Activated B cell treated with CpG ODN at 0.5 μM for 24 hours (primary cell): Measurements from ENCODE around the gene ENG. TPM values are rescaled to one million over a fixed set of nuclear protein-coding genes. Genes with fewer than 3 reads are reported as not detected.

Source experiments
- ATAC-seq: fragments of 200-7000 bp; cut with Tn5 transposase; one replicate; pipeline ENCODE4 v1.10.0; 2021; ENCODE audit warnings: low read depth, mild to moderate bottlenecking, moderate library complexity
- CTCF ChIA-PET: fragments of 350-600 bp; sonication (Branson Sonifier 250); formaldehyde crosslinking; loops from one replicate; lab custom pipeline; 2021; ENCODE audit warnings: antibody characterized with exemption; lab: Charles Lee
- POLR2A ChIA-PET: fragments of 350-600 bp; sonication (Branson Sonifier 250); formaldehyde crosslinking; loops from one replicate; lab custom pipeline; 2021; ENCODE audit warnings: antibody characterized with exemption; lab: Charles Lee
- DNase-seq: peaks from one replicate; pipeline ENCODE4 v3.0.0; 2022
- H3K27ac Mint-ChIP-seq: one replicate; pipeline ENCODE4 v1.8.0; 2020; ENCODE audit warnings: mixed read lengths
- H3K27me3 Mint-ChIP-seq: one replicate; pipeline ENCODE4 v1.8.0; 2021; ENCODE audit warnings: mixed read lengths
- H3K36me3 Mint-ChIP-seq: one replicate; pipeline ENCODE4 v1.8.0; 2021; ENCODE audit warnings: low read depth, mixed read lengths
- H3K4me1 Mint-ChIP-seq: one replicate; pipeline ENCODE4 v1.8.0; 2021; ENCODE audit warnings: mixed read lengths
- H3K4me3 Mint-ChIP-seq: one replicate; pipeline ENCODE4 v1.8.0; 2020; ENCODE audit warnings: mild to moderate bottlenecking, mixed read lengths
- H3K9me3 Mint-ChIP-seq: one replicate; pipeline ENCODE4 v1.8.0; 2020; ENCODE audit warnings: mixed read lengths
- CTCF ChIP-seq: fragments of 200-600 bp; IDR thresholded peaks from one replicate; pipeline ENCODE4 v1.8.0; 2022; ENCODE audit warnings: antibody characterized with exemption, mild to moderate bottlenecking
- intact Hi-C: fragments of 100-400 bp; cut with micrococcal nuclease; formaldehyde crosslinking; loops from one replicate; pipeline ENCODE4 v1.15.1; 2024
- total RNA-seq: library from RNA; stranded (reverse); gene quantifications from 2 replicates; pipeline ENCODE4 v1.2.3, GENCODE V29; 2022

The ENG gene
- total RNA-seq, 1 donor from 2014 or later, result 6.1 TPM

GRCh38 chr9:127772603-127773002, 81.9 kb downstream of the ENG start:
- H3K27me3 Mint-ChIP-seq, result no peaks in the 10 kb centered on the region
- H3K9me3 Mint-ChIP-seq, result no peaks in the 10 kb centered on the region
- no peak overlapping the region for H3K4me3 Mint-ChIP-seq
- intact Hi-C loops, result loop anchor here (5.0 kb wide), 2 partner anchors 160 to 295 kb away; partner anchors contain the start of genes NAIF1, SLC25A25 and STXBP1
- ATAC-seq, result no peak
- DNase-seq, result no peak
- TF ChIP-seq CTCF, result no peak
- ChIA-PET POLR2A (interaction anchor here (0.7 to 7.6 kb wide), 7 partner anchors 7 to 93 kb away, joined by 3 to 96 read pairs (median 21); partner anchors contain the start of genes CDK9, FPGS, SH2D3C and TOR2A), CTCF (interaction anchor here (2.5 to 4.1 kb wide), 2 partner anchors 11 to 38 kb away, joined by 11 to 32 read pairs; partner anchors contain the start of genes CDK9 and TOR2A)
- peak overlapping the region; percentile 12 for H3K27ac Mint-ChIP-seq
- peaks cover 60% of the 10 kb centered on the region for H3K36me3 Mint-ChIP-seq
- H3K4me1 Mint-ChIP-seq, result peaks cover 66% of the 10 kb centered on the region

GRCh38 chr9:127771570-127772189, 82.8 kb downstream of the ENG start:
- peak overlapping the region; percentile 93 for H3K27ac Mint-ChIP-seq
- no peaks in the 10 kb centered on the region for H3K27me3 Mint-ChIP-seq
- TF ChIP-seq CTCF, result no peak
- H3K36me3 Mint-ChIP-seq, result peaks cover 66% of the 10 kb centered on the region
- peaks cover 74% of the 10 kb centered on the region for H3K4me1 Mint-ChIP-seq
- peak overlapping the region; percentile 93 for H3K4me3 Mint-ChIP-seq
- no peak for DNase-seq
- CTCF ChIA-PET, result interaction anchor here (0.8 to 4.1 kb wide), 8 partner anchors 12 to 182 kb away, joined by 3 to 32 read pairs (median 5); partner anchors contain the start of genes CDK9 and TOR2A
- no peaks in the 10 kb centered on the region for H3K9me3 Mint-ChIP-seq
- intact Hi-C loops, result loop anchor here (1.0 to 5.0 kb wide), 8 partner anchors 8 to 296 kb away; partner anchors contain the start of genes FPGS, NAIF1, SLC25A25 and ST6GALNAC4
- POLR2A ChIA-PET, result interaction anchor here (0.5 to 7.6 kb wide), 21 partner anchors 8 to 357 kb away, joined by 3 to 96 read pairs (median 6); partner anchors contain the start of genes CDK9, FPGS, LRSAM1 and RPL12
- ATAC-seq, result no peak

GRCh38 chr9:127770905-127771569, 83.4 kb downstream of the ENG start:
- intact Hi-C loops, result loop anchor here (1.0 to 5.0 kb wide), 8 partner anchors 8 to 296 kb away; partner anchors contain the start of genes FPGS, NAIF1, SLC25A25 and ST6GALNAC4
- H3K9me3 Mint-ChIP-seq, result no peaks in the 10 kb centered on the region
- peak; percentile 98 for DNase-seq

GRCh38 chr9:127770583-127770904, 83.9 kb downstream of the ENG start:
- Mint-ChIP-seq H3K4me3 (peak overlapping the region; percentile 93), H3K4me1 (peaks cover 72% of the 10 kb centered on the region), H3K36me3 (peaks cover 71% of the 10 kb centered on the region), H3K27ac (peak overlapping the region; percentile 93), H3K9me3 (no peaks in the 10 kb centered on the region), H3K27me3 (no peaks in the 10 kb centered on the region)
- ATAC-seq (no peak), DNase-seq (no peak)
- no peak for TF ChIP-seq CTCF
- ChIA-PET CTCF (interaction anchor here (0.8 to 4.1 kb wide), 7 partner anchors 14 to 181 kb away, joined by 3 to 32 read pairs (median 5); partner anchors contain the start of genes CDK9 and TOR2A), POLR2A (interaction anchor here (0.6 to 7.6 kb wide), 19 partner anchors 8 to 505 kb away, joined by 3 to 96 read pairs (median 6); partner anchors contain the start of genes CDK9, FPGS, GOLGA2 and LRSAM1)
- intact Hi-C loops, result loop anchor here (2.0 to 5.0 kb wide), 3 partner anchors 18 to 297 kb away; partner anchors contain the start of genes NAIF1, SLC25A25 and STXBP1

More at GRCh38 chr9:127770905-127771569, 83.4 kb downstream of the ENG start:
- Mint-ChIP-seq H3K4me3 (peak overlapping the region; percentile 93), H3K27ac (peak overlapping the region; percentile 93), H3K36me3 (peaks cover 68% of the 10 kb centered on the region), H3K4me1 (peaks cover 72% of the 10 kb centered on the region), H3K27me3 (no peaks in the 10 kb centered on the region)
- TF ChIP-seq CTCF, result no peak
- CTCF ChIA-PET, result interaction anchor here (0.8 to 4.1 kb wide), 8 partner anchors 13 to 181 kb away, joined by 3 to 32 read pairs (median 5); partner anchors contain the start of genes CDK9 and TOR2A
- POLR2A ChIA-PET, result interaction anchor here (0.5 to 7.6 kb wide), 23 partner anchors 9 to 505 kb away, joined by 3 to 96 read pairs (median 6); partner anchors contain the start of genes CDK9, FPGS, GOLGA2 and LRSAM1
- peak; percentile 90 for ATAC-seq
